Endothelial cell of umbilical vein (primary cell): ENCODE measurements around the gene BCAS3. TPM values are rescaled to one million over a fixed set of nuclear protein-coding genes. Genes with fewer than 3 reads are reported as not detected.

Source experiments
- BruUV-seq: library from RNA; stranded (reverse); fragments of 400-500 nt; replicated peaks from 2 replicates; lab custom pipeline; 2021; lab: Mats Ljungman, UMichigan
- CTCF ChIA-PET: fragments of 300-600, 350-600 bp; sonication (Branson Sonifier 250); formaldehyde crosslinking; loops from one replicate; lab custom pipeline; 2021; ENCODE audit warnings: antibody characterized with exemption, inconsistent platforms; lab: Charles Lee
- POLR2A ChIA-PET: fragments of 300-600, 350-600 bp; sonication (Branson Sonifier 250); formaldehyde crosslinking; loops from one replicate; lab custom pipeline; 2021; ENCODE audit warnings: antibody characterized with exemption, inconsistent platforms; lab: Charles Lee
- DNase-seq: peaks from one replicate; pipeline ENCODE4 v3.0.0-alpha.2; 2011; ENCODE audit warnings: low read depth, low spot score
- FAIRE-seq: peaks from 2 replicates; lab custom pipeline; 2011; peaks lifted over from hg19 to GRCh38; lab: Jason Lieb, UNC
- H2AFZ ChIP-seq: 2 replicates; pipeline ENCODE4 v1.6.0; 2012; ENCODE audit warnings: low read depth, low read length, control low read depth, inconsistent platforms
- H3K27ac ChIP-seq: 2 replicates; pipeline ENCODE4 v1.5.1; 2011; ENCODE audit warnings: low read depth, mild to moderate bottlenecking, control low read depth, low read length, moderate library complexity; ENCODE audit not compliant: insufficient read depth
- H3K27me3 ChIP-seq, 2 experiments: 2 replicates each; pipeline versions ENCODE4 v1.6.0 to v1.6.1; 2011; ENCODE audit warnings: low read length in 2 of 2, mixed read lengths in 1 of 2; ENCODE audit not compliant: control insufficient read depth in 2 of 2, insufficient read depth in 2 of 2
- H3K36me3 ChIP-seq, 2 experiments: 2 replicates in 1 of 2; 3 replicates in 1 of 2; pipeline ENCODE4 v1.5.1; 2011; ENCODE audit warnings: low read length in 2 of 2, mild to moderate bottlenecking in 1 of 2, moderate library complexity in 1 of 2; ENCODE audit not compliant: control insufficient read depth in 2 of 2, insufficient read depth in 2 of 2; ENCODE audit errors: extremely low read depth in 1 of 2
- H3K4me1 ChIP-seq: 3 replicates; pipeline ENCODE4 v1.5.1; 2011; ENCODE audit warnings: mild to moderate bottlenecking, low read length; ENCODE audit not compliant: control insufficient read depth, insufficient read depth; ENCODE audit errors: extremely low read depth
- H3K4me2 ChIP-seq: 2 replicates; pipeline ENCODE4 v1.6.1; 2011; ENCODE audit warnings: low read length, control low read depth, mixed read lengths; ENCODE audit not compliant: insufficient read depth
- H3K4me3 ChIP-seq, 3 experiments: fragments of 200-600 bp in 1 of 3; sonication (generic), shearing (Covaris generic) in 1 of 3; replicated peaks in 1 of 3; 2 replicates each; pipeline ENCODE4 v1.5.1; 2011 to 2016; ENCODE audit warnings: control low read depth in 3 of 3, low read length in 3 of 3, mild to moderate bottlenecking in 2 of 3, inconsistent platforms in 1 of 3, low read depth in 1 of 3, moderate library complexity in 1 of 3; ENCODE audit not compliant: insufficient read depth in 1 of 3
- H3K79me2 ChIP-seq: 2 replicates; pipeline ENCODE4 v1.6.0; 2012; ENCODE audit warnings: low read length, inconsistent platforms; ENCODE audit not compliant: control insufficient read depth, insufficient read depth
- H3K9ac ChIP-seq: replicated peaks from 2 replicates; pipeline ENCODE3; 2011; ENCODE audit warnings: low read length, control low read depth; ENCODE audit not compliant: insufficient read depth; ENCODE audit errors: extremely low read depth
- H3K9me1 ChIP-seq: replicated peaks from 3 replicates; pipeline ENCODE4 v1.6.0; 2011; ENCODE audit warnings: mild to moderate bottlenecking, low read length; ENCODE audit not compliant: control insufficient read depth, insufficient read depth; ENCODE audit errors: extremely low read depth
- H3K9me3 ChIP-seq: replicated peaks from 2 replicates; pipeline ENCODE4 v1.5.1; 2012; ENCODE audit warnings: low read length, inconsistent platforms; ENCODE audit not compliant: control insufficient read depth, insufficient read depth
- H4K20me1 ChIP-seq: replicated peaks from 2 replicates; pipeline ENCODE3; 2011; ENCODE audit warnings: mild to moderate bottlenecking, low read length; ENCODE audit not compliant: control insufficient read depth, insufficient read depth; ENCODE audit errors: extremely low read depth
- EZH2 ChIP-seq: IDR thresholded peaks from 2 replicates; pipeline ENCODE4 v1.6.1; 2012; ENCODE audit warnings: borderline replicate concordance, low read depth, mild to moderate bottlenecking, moderate library complexity, low read length, inconsistent platforms; ENCODE audit not compliant: severe bottlenecking
- FOS ChIP-seq: IDR thresholded peaks from 2 replicates; pipeline ENCODE4 v1.6.1; 2011; ENCODE audit warnings: mild to moderate bottlenecking, low read length, moderate library complexity, borderline replicate concordance; ENCODE audit not compliant: insufficient read depth
- GATA2 ChIP-seq: IDR thresholded peaks from 2 replicates; pipeline ENCODE4 v1.7.0; 2011; ENCODE audit warnings: low read depth, mild to moderate bottlenecking, moderate library complexity, mixed read lengths, low read length; ENCODE audit not compliant: insufficient read length, insufficient read depth
- JUN ChIP-seq: IDR thresholded peaks from 2 replicates; pipeline ENCODE4 v1.6.1; 2011; ENCODE audit warnings: borderline replicate concordance, low read depth; ENCODE audit not compliant: insufficient read length, insufficient read depth
- MYC ChIP-seq: IDR thresholded peaks from one replicate; pipeline ENCODE4 v1.6.1; 2011; ENCODE audit warnings: mild to moderate bottlenecking, low read depth, low read length
- POLR2A ChIP-seq: IDR thresholded peaks from 2 replicates; pipeline ENCODE4 v1.6.1; 2012; ENCODE audit warnings: low read depth, mild to moderate bottlenecking, control low read depth, low read length
- POLR2AphosphoS5 ChIP-seq: IDR thresholded peaks from 2 replicates; pipeline ENCODE4 v1.6.1; 2012; ENCODE audit warnings: low read depth, mild to moderate bottlenecking, control low read depth, low read length, moderate library complexity; ENCODE audit not compliant: insufficient read depth
- dilution Hi-C: fragments of 300-500 bp; cut with MboI; formaldehyde crosslinking; loops from one replicate; pipeline ENCODE4 v1.15.0; 2019; ENCODE audit warnings: low sequenced_read_pairs; ENCODE audit not compliant: extremely low pct_ligation_motif_present
- intact Hi-C: fragments of 100-400 bp; cut with micrococcal nuclease; formaldehyde crosslinking; loops from one replicate; pipeline ENCODE4 v1.10.0; 2022
- polyA plus RNA-seq, 4 experiments: library from polyadenylated mRNA; depleted of rRNA in 3 of 4; stranded (reverse) in 3 of 4; unstranded in 1 of 4; fragments of >200 nt; gene quantifications; 2 replicates each; pipeline versions ENCODE4 v1.2.1 to v1.2.3, GENCODE V29; 2011 to 2012; ENCODE audit warnings: missing spikeins in 1 of 4
- total RNA-seq: library from RNA; stranded (reverse); gene quantifications from 2 replicates; pipeline ENCODE4 v1.2.3, GENCODE V29; 2021
- TF ChIP-seq, protein P1 (sequence below), 2 donors: IDR thresholded peaks; 1 replicate in 1 of 2; 2 replicates in 1 of 2; pipeline ENCODE4 v1.5.1; 2011; ENCODE audit warnings: low read length in 2 of 2, mild to moderate bottlenecking in 2 of 2, moderate library complexity in 2 of 2, control low read depth in 1 of 2, inconsistent platforms in 1 of 2, low read depth in 1 of 2; ENCODE audit not compliant: insufficient read depth in 1 of 2; ENCODE audit errors: extremely low read depth in 1 of 2
- TF ChIP-seq, protein P2 (sequence below): IDR thresholded peaks from 2 replicates; pipeline ENCODE4 v1.6.1; 2011; ENCODE audit not compliant: insufficient read depth, insufficient read length

The BCAS3 gene
- total and polyA plus RNA-seq, 2 donors (not counting 3 experiments of a cell fraction or from before 2014, with no cell fraction given) = 8.2 to 16.0 TPM

DNA sequence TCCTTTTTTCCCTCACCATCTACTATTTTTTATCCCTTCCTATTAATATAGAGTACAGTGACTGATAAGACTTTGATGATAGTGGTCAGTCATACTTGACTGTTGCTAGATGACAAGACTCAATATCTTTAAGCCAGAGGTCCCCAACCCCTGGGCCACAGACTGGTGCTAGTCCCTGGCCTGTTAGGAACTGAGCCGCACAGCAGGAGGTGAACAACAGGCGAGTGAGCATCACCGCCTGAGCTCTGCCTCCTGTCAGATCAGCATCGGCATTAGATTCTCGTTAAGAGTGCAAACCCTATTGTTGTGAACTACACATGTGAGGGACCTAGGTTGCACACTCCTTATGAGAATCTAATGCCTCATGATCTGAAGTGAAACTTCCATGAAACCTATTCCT, 341.3 kb downstream of the BCAS3 start:
- dilution Hi-C loops = no loop called here
- DNase-seq (no peak), FAIRE-seq (no peak)
- Histone ChIP-seq H3K4me2 (no peak overlapping the region), H3K36me3 (no peaks in the 10 kb centered on the region), H3K9me3 (no peaks in the 10 kb centered on the region), H3K79me2 (no peaks in the 10 kb centered on the region), H3K9me1 (no peaks in the 10 kb centered on the region), H3K27me3 (no peaks in the 10 kb centered on the region), H4K20me1 (no peaks in the 10 kb centered on the region), H3K4me3 (no peak overlapping the region), H3K27ac (no peak overlapping the region), H3K4me1 (no peaks in the 10 kb centered on the region), H3K9ac (no peak overlapping the region), H2AFZ (no peak overlapping the region)
- ChIA-PET CTCF (interaction anchor here (1.2 to 1.4 kb wide), 3 partner anchors 9 to 330 kb away, joined by 3 read pairs; no protein-coding TSS in a partner anchor), POLR2A (no interaction called here)
- no peak for TF ChIP-seq MYC
- TF ChIP-seq, protein P1, sequence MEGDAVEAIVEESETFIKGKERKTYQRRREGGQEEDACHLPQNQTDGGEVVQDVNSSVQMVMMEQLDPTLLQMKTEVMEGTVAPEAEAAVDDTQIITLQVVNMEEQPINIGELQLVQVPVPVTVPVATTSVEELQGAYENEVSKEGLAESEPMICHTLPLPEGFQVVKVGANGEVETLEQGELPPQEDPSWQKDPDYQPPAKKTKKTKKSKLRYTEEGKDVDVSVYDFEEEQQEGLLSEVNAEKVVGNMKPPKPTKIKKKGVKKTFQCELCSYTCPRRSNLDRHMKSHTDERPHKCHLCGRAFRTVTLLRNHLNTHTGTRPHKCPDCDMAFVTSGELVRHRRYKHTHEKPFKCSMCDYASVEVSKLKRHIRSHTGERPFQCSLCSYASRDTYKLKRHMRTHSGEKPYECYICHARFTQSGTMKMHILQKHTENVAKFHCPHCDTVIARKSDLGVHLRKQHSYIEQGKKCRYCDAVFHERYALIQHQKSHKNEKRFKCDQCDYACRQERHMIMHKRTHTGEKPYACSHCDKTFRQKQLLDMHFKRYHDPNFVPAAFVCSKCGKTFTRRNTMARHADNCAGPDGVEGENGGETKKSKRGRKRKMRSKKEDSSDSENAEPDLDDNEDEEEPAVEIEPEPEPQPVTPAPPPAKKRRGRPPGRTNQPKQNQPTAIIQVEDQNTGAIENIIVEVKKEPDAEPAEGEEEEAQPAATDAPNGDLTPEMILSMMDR (IDR thresholded peaks at IDR 0.05; ENCODE audit: extremely low read depth in 1 of 2, insufficient read depth in 1 of 2, low read depth in 1 of 2, low read length in 2 of 2) = no peak
- TF ChIP-seq FOS = no peak
- no peak for TF ChIP-seq GATA2
- TF ChIP-seq, protein P2, sequence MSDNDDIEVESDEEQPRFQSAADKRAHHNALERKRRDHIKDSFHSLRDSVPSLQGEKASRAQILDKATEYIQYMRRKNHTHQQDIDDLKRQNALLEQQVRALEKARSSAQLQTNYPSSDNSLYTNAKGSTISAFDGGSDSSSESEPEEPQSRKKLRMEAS = no peak
- no peak for TF ChIP-seq JUN
- TF ChIP-seq POLR2A = no peak
- no peak for TF ChIP-seq EZH2
- TF ChIP-seq POLR2AphosphoS5 = no peak
- intact Hi-C loops = no loop called here
- BruUV-seq = no TSS peak
